Forelimb muscle (tissue), 1 donor: Measurements from ENCODE around the gene FAM156A. TPM values are rescaled to one million over a fixed set of nuclear protein-coding genes. Genes with fewer than 3 reads are reported as not detected.
A peak's percentile ranks its signal among the peaks of the same experiment; 100 is the strongest.
"Not testable (repeated sequence)": the region's sequence is repeated elsewhere in the genome, so short reads cannot be mapped to it uniquely, and the experiment has no call there.

Experiments used
- DNase-seq: peaks from one replicate; pipeline ENCODE4 v3.0.0-alpha.2; 2013; ENCODE audit warnings: low read depth
- polyA plus RNA-seq: library from polyadenylated mRNA; unstranded; fragments of 120-200 nt; gene quantifications from one replicate; pipeline ENCODE4 v1.2.1, GENCODE V29; 2013; ENCODE audit not compliant: insufficient read length

The FAM156A gene
- polyA plus RNA-seq, 1 donor, result 23.4 TPM

GRCh38 chrX:52966993-52967738, 8.8 kb upstream of the FAM156A start:
- DNase-seq, result not testable (repeated sequence)

GRCh38 chrX:52958961-52959360, 643 bp upstream of the FAM156A start:
- DNase-seq, result not testable (repeated sequence)

GRCh38 chrX:52949884-52950283, 8.4 kb downstream of the FAM156A start:
- not testable (repeated sequence) for DNase-seq

DNA sequence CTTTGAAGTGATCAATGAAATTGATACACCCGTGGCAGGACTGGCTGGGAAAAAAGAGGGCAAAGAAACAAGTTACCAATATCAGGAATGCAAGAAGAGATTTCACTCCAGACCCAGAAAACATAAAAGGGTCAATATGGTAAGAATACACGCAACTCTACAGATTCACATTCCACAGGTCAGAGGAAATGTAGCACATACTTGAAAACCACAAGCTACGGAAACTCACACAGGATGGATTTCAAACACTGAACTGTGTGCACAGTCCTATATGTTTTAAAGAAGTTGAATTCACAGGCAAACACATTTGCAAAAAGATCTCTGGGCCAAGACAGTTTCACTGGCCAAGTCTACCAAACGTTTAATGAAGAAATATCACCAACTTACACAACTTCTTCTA, 9.0 kb downstream of the FAM156A start:
- not testable (repeated sequence) for DNase-seq

GRCh38 chrX:52948265-52948664, 10.1 kb downstream of the FAM156A start:
- not testable (repeated sequence) for DNase-seq

- not testable (repeated sequence) for DNase-seq
Measured at GRCh38 chrX:52947501-52947900, 10.8 kb downstream of the FAM156A start.

DNA sequence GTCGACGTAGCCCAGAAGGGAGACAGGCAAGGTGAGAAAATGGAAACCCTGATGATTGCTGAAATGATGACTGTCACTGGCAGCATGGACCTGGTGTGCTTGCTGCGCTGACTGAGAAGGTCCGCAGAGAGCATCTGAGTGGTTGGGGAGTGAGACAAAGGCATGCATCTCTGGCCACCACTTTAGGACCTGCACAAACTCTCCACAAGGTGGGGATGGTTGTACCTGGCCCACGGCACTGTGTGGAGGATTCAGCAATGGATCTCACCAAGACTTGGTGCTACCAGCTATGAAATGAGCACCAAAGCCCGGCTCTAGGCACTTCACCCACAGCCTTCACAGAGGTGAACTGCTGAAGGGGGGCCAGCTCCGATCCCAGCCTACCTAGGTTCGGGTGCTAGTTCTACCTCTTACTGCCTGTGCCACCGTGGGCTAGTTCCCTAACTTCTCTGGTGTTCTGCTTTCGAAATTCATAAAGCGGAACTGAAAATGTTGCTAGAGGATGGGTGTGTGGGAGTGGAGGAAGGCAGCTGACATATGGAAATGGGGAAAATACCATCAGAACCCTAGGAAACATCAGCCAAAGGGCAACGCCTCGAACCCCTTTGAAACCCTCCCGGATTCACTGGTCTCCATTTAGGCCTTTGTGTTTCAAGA, 12.4 kb downstream of the FAM156A start:
- DNase-seq, result not testable (repeated sequence)

- DNase-seq, result not testable (repeated sequence)
Measured at GRCh38 chrX:52941728-52942127, 16.6 kb downstream of the FAM156A start.

- not testable (repeated sequence) for DNase-seq
Measured at GRCh38 chrX:52940704-52941103, 17.6 kb downstream of the FAM156A start.

- DNase-seq, result not testable (repeated sequence)
Measured at GRCh38 chrX:52935470-52935784, 22.9 kb downstream of the FAM156A start.

DNA sequence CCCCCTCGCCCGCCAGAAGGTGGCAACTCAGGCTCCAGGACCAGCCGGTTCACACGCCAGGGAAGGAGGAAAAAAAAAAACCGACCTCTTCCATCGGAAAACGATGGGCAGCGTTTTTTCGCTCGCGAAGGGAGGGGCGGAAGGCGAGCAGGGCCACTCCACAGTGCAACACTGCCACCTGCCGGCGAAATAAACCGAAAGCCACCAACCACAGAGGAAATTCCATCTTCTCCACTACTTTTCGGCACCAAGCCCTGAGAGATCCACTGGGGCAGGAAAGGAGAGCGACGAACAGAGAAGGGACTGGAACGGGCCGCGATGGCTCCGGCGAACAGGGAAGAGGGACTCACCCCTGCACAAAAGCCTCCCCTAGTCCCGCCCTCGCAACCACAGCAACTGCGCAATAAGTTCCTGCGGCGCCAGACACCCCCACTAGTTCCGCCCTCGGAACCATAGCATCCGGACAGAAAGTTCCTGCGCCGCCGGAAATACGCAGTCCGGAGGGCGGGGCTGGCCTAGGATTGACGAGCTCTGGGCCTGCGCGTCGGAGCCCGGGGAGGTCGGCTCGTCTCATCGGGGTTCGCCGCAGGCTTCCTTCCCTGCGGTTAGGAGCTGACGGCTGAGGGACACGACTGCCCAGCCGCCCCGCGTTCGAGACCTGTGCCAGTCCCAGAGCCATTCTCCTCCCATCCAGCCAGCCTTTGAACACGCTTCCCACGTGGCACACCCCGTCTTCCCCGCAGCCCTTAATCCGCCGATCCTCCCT, 23.4 kb downstream of the FAM156A start:
- peak; percentile 91 for DNase-seq

DNA sequence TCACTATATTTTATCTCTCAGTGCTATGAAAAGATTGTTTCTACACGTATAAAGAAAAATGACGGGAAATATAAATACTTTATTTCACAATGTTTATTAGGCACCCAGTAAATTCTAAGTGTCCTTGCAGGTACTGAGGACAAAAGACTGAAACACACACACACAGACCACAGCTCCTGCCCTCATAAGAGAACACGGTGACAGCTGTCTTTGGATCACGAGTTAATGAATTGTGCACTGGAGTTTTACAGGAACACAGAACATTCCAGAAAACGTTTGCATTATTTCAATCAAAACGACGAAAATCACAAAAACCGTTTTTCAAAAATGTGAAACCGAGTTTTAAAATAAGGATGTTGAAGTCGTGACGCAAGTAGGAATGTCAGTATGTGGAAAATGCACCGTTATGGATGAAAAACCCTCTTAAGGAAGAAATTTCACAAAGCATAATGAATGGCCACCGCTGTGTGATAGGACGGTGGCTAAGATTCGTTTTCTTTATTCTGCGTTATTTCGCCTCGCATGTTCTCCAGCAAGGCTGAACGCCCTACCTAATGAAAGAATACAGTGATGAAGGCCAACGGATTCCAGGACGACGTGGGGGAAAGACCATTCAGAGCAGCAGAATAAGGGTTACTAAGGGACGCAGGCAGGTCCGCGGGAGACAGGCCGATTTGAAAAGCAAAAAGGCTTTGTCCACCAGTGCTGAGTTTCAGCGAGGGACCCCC, 24.2 kb downstream of the FAM156A start:
- DNase-seq, result no peak

GRCh38 chrX:52933213-52933612, 25.1 kb downstream of the FAM156A start:
- DNase-seq, result no peak

GRCh38 chrX:52930214-52930613, 28.1 kb downstream of the FAM156A start:
- not testable (repeated sequence) for DNase-seq

DNA sequence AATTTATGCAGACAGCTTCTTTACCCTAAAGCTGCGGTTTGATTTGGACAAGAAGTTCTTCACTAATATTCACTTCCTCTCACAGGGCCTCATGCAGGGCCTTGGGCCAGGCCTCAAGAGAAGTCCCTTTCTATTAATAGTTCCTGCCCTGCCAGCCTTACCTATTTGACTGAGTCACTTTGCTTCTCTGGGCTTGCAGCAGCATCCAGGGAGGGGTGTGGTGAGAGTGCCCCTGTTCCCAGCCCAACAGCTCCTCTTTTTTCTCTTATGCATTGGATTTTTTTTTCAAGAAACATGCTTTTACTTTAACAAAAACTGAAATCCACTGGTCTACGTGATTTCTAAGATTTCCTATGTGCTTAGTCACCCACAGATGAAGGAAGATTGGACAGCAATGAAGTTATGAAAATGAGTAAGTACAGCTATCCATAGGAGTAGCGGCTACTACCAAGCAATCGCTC, 34.5 kb downstream of the FAM156A start:
- no peak for DNase-seq

DNA sequence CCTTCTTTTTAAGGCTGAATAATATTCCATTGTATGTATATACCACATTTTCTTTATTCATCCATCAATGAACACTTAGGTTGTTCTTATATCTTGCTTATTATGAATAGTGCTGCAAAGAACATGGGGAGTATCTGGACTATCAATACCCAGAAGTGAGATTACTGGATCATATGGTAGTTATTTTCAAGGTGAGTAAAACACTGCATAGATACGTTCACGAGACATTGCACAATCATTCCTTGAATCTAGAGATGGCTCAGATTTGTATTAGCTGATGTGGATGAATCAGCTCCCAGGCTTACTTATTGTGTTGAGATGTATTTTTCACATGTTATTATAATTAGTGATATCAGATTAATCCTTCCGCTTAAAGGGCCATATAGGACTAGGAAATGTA, 43.6 kb downstream of the FAM156A start:
- DNase-seq, result not testable (repeated sequence)

DNA sequence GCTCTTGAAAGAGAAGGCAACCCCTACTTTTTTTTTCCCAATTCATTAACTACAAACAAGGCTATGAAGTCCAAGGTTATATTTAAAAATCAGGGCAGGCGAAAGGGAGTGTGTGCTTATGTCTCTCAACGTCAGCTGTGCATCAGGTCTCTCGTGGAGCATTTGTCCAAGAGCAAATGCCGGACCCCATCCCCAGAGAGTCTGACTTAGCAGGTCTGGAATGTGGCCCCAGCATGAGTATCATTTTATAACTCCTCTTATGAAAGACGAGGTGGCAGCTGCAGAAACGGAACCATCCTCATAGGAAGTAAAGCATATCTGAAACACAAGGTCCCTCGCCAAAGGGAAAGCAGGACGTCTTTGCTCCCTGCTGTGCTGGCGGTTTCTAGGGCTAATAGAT, 44.6 kb downstream of the FAM156A start:
- DNase-seq, result not testable (repeated sequence)

- DNase-seq, result not testable (repeated sequence)
Measured at GRCh38 chrX:52909313-52909969, 48.9 kb downstream of the FAM156A start.

DNA sequence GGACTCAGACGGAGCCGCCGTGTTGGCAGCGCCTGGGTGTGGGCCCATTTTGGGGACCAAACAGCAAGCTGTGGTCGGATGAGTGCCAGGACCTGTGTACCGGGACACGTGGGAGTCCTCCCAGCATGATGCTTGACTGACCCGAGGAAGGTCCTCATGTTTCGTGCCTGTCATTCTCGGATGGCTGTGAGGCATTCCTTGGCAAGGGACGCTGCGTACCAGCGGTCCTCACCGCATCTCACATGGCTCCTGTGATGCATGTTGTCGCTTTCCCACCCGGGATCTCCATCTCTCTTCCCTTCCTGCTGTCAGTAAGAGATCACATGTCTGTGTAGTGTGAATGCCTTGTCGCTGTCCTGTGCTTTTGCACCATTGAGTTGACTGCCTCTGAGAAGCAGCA, 50.4 kb downstream of the FAM156A start:
- DNase-seq, result not testable (repeated sequence)

DNA sequence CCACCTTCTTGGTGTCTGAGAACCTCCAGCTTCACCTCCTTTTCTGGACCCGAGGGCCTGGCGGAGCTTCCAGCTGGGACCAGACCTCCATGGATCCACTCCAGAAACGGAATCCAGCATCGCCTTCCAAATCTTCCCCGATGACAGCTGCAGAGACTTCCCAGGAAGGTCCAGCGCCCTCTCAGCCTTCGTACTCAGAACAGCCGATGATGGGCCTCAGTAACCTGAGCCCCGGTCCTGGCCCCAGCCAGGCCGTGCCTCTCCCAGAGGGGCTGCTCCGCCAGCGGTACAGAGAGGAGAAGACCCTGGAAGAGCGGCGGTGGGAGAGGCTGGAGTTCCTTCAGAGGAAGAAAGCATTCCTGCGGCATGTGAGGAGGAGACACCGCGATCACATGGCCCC, 51.2 kb downstream of the FAM156A start:
- not testable (repeated sequence) for DNase-seq

- DNase-seq, result not testable (repeated sequence)
Measured at GRCh38 chrX:52906072-52906471, 52.2 kb downstream of the FAM156A start.
